ENCODE data around the gene TRAPPC11. TPM values are rescaled to one million over a fixed set of nuclear protein-coding genes. Genes with fewer than 3 reads are reported as not detected.

Gene TRAPPC11
- 28.9 and 31.7 TPM in 2 replicates for total RNA-seq

DNA sequence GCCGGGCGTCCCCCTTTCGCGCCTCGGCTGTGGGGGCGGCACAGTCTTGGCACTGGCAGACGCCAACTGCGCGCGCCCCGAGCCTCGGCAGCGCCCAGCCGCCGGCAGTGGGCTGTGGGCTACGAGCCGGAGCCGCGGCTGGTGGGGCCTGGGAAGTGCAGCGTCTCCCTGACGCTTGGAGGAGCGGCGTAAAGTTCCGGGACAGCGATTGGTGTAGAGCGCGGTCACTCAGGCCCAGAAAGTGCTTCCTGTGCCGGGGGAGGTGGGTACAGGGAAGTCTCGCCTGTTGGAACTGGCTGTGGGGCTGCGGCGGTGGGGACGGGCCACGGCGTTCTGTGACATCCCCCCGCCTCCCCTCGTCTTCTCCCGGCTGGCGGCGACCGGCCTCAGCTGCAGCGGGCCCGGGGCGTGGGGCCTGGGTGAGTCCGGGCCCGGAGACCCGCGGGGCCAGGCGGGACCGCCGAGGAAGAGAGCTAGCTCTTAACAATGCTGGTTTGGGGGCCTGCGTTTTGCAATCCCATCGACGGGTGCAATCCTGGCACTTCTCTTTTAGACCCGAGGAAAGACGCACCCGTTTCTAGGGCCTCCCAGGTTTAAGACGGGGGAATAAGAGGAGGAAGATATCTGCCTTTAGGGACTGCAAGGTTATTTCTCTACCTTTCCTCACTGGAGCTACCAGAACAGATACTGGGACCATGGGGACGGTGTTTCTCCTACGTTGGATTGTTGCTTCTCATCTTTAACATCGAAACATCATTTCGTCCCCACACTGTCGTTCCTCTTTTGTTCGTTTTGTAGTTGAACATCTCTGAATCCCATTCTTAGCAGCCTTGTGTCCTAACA, at the start of gene TRAPPC11, which contains the start of gene RWDD4:
TRAPPC11 (plus strand) TSS at position 265 of the 843 bp plus-strand sequence. CDS start 4,575 bp downstream, outside the sequence.
RWDD4 (minus strand) TSS at position 157 of the 843 bp plus-strand sequence. CDS start 233 bp downstream, outside the sequence.

Other genes starting within 250 kb of the TRAPPC11 start
- gene CDKN2AIP, start 214.7 kb upstream of the TRAPPC11 start, total RNA-seq = 15.2 and 15.5 TPM in 2 replicates
- 20.0 and 24.2 TPM in 2 replicates for gene ING2, start 154.2 kb upstream of the TRAPPC11 start, total RNA-seq
- gene RWDD4, start 108 bp upstream of the TRAPPC11 start, total RNA-seq = 31.0 and 34.1 TPM in 2 replicates
- gene STOX2, start 246.0 kb downstream of the TRAPPC11 start, total RNA-seq = 3.1 and 4.2 TPM in 2 replicates